Activated effector memory CD4-positive, alpha-beta T cell treated with Interleukin-2 at 50 U/mL for 16 hours (primary cell): ENCODE data around the gene KRT78.
"Not testable (repeated sequence)": the region's sequence is repeated elsewhere in the genome, so short reads cannot be mapped to it uniquely, and the experiment has no call there.

Experiments
- DNase-seq: peaks from one replicate; pipeline ENCODE4 v3.0.0-alpha.2; 2020

KRT78 gene

DNA sequence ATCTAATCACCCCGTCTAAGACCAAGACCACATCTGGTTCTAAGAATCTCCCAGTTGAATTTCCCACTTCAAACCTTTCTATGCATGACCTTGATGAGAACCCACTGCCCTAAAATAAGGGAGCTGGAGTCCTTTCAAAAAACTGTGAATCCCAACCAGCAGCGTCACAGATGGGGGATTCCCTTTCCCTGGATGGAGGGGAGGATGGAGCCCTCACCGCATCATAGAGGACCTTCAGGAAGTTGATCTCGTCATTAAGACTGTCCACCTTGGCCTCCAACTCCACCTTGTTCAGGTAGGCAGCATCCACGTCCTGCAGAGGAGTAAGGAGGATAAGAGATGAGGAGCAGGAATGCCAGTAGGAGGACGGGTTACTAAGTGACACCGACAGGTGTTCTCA lies 39.6 kb downstream of the KRT78 start:
- no peak for DNase-seq

DNA sequence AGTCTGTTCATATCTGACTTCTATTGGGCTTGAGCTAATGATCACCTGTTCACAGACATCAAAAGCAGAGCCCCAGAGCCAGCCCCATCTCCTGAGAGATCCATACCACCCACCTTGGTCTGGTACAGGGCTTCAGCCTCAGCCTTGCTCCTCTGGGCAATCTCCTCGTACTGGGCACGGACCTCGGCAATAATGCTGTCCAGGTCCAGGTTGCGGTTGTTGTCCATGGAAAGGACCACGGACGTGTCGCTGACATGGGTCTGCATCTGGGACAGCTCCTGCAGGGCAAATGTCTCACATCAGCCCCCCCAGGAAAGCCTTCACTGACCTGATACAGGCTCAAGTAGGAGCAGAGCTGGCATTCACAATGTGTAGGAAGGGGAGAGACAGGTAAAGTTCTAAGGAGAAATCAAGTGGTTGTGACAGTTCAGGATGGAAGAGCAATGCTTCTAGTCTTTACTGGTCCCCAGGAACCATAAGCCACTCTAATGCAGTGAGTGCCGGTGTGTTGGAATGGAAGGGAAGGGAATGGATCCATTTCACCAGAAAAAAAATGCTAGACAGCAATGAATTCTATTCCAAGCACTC lies 40.1 kb downstream of the KRT78 start:
- DNase-seq, result no peak

DNA sequence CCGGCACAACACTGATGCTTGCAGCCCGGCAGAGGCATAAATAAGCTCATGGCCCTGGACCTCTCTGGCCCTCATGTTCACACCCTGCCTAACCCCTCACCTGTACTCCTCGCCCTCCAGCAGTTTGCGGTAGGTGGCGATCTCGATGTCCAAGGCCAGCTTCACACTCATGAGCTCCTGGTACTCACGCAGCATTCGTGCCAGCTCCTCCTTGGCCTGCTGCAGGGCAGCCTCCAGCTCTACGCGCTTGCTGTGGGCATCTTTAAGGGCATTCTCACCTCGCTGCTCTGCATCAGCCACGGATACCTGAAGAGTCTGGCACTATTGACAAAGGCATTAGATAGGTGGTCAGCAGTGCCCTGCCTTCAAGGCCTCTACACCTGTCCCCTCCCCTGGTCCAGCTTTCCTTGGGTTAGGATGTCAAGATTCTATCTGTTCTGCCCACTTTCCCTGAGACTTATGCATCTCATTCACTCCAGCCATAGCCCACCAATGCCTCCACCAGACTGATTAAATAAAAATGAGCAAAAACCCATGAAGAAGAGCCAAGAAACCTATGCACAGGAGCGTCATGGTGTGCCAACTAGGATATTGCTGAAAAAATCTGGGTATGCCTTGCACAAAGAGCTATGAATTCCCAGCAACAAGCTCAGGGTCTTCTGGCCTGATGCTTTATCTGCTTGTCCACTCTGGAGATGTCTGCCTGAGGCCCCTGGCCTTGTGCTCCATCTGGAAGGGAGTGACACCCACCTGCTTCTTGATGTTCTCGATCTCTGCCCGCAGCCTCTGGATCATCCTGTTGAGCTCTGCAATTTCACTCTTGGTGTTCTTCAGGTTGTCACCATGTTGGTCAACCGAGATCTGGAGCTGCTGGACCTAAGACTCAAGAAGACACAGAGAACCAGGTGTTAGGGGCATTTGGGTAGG lies 41.0 kb downstream of the KRT78 start:
- no peak for DNase-seq

DNA sequence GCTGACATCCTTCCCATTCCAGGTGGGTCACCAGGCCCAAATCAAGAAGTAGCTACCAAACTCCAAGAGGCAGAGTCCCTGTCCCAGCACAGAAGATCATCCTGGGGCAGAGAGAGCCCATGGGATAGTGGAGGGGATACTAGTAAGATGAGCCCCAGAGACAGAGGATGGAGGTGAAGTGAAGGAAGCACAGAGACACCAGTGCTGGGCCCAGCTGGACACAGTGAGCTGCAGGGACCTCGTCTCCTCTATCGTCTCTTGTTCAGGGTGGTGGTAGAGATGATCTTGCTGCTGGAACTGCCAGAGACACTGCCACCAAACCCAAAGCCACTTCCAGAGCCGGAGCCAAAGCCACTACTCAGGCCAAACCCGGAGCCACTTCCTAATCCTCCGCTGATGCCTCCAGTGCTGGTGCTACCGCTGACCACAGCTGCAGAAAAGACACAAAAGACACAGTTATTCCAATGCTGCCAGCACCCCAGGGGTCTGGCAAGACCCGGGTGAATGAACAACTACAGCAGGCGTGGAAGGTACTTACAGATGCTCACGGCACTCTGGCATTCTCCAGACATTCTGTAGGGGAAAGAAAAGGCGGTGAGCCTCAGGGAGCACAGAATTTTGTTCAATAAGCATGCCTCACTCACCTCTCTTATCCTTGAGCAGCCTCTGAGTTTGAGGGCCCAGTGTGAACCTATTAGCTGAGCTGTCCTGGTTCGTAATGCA lies 41.8 kb downstream of the KRT78 start:
- DNase-seq, result no peak

DNA sequence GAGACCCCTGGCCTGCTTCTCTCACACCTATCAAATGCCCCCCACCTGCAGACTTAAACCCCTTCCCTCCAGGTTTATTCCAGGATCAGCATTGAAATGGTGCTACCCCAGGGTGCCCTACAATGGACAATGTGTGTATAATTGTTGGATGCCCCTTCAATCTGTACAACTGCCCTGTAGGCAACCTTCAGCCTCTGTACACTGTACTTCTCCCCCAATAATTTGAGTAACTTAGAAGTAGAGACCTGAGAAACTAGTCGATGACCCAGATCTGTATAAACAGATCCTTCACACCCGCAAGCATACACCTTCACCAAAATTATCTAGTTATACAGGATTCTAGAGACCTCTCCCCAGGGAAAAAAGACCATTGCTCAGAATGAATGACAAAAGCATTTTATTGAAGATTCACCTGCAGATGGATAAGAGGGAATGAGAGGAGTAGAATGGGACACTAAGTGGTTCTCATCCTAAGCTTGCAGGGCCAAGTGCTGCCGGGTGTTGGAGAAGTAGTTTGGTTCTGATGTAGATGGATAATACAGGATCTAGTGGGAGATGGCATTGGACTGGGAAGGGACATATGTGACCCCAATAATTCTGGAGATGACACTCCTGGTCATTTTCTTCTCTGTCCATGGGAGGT lies 42.5 kb downstream of the KRT78 start:
- no peak for DNase-seq

DNA sequence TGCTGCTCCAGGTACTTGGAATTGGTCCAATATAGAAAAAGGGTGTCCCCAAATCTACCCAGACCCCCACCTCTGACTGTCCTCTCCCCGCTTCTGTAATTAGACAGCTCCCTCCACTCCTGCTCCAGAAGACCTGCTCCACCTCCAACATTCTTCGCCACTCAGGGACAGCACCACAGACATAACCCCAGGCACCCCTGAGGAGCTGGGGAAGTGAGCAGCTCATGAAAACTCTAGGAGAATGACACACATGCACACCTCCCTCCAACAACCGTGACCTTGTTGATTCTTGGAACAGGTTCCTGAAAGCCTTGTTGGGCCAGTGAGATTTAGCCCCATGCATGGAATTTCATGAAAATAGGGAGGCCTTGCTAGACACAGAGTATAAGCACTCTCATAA lies 43.1 kb downstream of the KRT78 start:
- DNase-seq, result no peak

DNA sequence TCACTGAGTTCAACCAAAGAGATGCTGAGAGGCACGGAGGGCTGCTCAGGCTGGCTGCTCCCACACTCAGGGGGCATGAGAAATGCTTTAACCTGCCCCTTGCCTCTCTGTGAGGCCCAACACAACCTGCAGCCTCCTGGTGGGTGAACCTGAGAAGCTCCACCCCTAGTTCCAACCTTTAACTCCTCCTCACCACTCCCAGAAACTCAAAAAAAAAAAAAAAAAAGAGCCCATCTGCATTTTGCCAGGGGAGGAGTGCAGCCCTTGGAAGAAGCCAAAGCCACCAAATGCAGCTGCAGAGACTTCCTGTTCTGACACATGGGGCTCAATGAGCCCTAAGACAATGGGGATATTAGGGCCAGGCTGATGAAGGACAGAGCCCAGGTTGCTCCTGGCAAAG lies 43.8 kb downstream of the KRT78 start:
- no peak for DNase-seq

DNA sequence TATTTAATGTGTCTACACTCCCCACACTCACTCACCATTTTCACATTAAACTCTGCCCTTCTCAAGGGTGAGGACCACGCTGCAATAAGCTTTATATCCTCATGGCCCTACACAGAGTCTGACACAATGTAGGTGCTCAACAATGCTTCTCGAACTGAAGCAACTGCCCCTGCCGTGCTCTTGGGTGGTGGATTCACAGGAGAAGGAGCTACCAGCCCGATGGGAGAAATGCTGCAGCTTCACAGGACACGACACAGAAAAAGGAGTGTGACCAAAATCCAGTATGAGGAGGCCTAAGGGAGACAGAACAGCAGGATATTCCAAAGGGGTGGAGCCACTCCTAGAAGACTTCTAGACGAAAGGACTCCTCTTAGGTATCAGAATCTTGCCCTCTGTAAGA lies 46.4 kb downstream of the KRT78 start:
- DNase-seq, result no peak

DNA sequence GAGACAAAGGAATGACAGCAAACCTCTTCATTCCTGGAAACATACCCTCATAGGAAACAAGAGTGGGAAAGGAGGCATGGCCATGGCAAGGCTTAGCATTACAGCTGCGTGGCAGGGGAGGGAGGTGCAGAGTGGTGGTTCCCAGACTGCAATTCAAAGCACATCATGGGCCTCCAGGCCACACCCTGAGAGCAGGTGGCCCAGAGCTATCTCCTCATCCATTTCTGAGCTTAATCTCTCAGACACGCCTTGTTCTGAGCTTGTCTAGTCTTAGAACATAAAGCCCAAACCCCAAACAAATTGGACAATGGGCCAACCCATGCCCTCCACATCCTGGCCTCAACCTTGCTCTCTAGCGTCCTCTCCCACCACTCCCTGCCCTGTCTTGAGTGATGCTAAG lies 47.0 kb downstream of the KRT78 start:
- DNase-seq, result no peak

DNA sequence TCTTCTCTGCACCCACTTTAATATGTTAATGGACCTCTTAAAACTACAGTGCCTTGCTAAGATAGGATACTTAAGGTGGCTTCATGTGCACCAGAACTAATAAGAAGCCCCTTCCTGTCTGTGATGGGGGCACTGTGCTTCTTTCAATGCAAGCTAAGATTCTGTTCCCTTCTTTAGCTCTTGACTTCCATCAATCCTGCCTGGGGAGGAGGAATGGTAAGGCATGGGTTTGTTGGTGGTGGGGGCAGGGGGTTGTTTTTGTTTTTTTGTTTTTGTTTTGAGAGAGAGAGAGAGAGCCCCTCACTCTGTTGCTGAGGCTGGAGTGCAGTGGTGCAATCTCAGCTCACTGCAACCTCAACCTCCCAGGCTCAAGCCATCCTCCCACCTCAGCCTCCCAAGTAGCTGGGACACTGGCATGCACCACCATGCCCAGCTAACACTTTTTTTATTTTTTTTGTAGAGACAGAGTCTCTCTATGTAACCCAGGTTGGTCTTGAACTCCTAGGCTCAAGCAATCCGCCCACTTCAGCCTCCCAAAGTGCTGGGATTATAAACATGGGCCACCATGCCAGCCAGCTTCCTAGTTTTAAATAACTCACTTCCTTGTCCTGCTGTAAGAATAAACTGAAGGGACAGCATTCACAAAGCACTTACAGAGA lies 48.4 kb downstream of the KRT78 start:
- DNase-seq, result no peak

DNA sequence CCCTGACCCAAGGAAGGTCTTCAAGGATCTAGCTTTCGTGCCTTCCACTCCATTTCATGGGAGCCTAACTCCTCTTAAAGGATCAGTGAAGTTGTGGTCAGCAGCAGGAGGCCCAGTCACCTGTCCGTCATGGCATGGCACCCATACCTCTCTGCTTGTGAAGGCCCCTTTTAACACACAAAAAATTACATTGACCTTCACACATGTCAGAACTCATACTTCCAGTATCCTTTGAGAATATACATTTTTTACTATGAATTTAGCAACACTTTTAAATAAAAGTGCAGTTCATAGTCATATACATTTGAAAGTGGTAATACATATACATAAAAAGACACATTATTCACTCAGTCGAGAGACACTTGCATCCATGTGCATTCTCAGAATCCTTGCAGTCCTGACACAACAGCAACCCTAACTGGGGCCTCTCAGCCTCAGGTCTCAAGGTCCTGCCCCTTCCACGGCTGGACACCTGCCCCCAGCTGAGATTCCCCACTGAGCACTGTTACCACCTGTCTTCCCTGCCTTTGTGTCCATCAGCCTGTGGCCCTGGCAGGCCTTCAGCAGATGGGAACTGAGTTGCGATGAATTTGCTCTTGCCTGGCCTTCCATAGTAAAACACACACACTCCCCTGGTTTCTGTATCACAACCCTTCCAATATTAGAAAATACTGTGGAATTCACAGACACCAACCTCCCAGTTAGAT lies 49.1 kb downstream of the KRT78 start:
- no peak for DNase-seq

DNA sequence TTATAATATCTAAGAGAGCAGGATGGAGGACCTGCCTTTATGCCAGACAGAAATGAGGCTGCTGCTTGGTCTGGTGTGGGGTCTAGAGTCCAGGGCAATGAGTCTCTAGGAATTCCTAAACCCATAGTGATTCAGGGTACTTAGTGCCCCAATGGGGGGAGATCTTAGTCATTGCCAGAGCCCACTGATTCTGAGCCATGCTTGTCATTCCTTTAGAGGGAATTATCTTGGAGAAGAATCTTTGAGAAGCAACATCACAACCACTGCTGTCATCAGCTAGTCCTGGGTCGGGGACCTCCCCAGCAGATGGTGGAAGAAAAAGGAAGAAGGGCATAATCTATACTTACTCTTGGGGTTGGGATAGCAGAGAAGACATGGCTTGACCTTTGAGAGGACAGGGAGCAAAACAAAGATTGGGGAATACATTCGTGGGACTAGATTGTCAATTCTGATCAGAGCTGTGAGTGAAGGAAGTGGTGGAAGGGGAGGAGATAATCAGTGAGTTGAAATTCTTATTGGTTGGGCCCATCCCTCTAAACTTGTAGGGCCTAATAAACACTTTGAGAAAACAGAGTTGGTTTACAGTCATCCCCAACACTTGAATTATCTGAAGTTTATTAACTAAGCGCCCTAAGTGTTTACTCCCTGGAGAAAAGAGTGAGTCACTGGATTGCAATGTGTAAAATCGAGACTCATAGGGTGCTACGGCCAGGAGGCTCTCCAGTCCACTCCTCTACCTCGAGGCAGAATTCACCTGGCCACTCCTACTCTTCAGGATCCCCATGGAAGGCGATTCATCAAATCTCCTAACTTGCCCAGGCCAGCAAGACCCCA lies 49.9 kb downstream of the KRT78 start:
- no peak for DNase-seq

DNA sequence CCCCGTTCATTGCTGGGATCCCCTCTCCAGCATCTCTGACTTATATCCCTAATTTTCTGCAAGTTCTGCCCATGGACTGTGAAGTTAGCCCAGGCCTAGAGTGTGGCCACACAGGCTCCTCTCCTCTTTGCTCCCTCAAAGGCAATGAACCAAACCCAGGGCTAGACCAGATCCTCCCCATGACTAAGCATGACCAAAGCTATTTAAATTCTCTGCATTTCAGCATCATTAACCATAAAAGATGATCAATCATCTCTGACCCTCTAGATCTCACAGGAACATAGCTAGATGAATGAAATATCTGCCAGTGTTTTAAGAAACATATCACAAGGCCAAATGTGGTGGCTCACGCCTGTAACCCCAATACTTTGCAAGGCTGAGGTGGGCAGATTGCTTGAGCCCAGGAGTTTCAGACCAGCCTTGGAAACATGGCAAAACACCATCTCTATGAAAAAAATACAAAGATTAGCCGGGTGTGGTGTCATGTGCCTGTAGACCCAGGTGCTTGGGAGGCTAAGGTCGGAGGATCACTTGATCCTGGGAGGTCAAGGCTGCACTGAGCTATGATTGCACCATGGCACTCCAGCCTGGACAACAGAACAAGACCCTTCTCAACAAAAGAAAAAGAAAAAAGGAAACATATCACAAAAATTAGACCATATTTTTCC lies 50.7 kb downstream of the KRT78 start:
- DNase-seq, result no peak

DNA sequence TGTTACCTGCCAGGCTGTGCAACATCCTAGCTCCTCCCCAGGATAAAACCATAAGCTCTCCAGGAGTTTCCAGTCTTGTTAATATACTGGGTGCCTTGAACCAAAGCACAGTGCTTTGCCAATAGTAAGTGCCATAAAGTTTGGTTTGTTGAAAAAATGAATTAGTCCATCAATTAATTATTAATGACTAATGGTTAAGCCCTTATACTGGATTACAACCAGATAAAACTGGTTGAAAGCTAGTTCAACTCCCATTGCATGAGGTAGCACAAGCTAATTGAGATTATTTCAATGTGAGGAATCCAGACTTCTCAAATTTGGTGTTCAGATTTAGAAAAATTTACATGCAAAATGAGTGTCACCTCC lies 51.3 kb downstream of the KRT78 start:
- no peak for DNase-seq

DNA sequence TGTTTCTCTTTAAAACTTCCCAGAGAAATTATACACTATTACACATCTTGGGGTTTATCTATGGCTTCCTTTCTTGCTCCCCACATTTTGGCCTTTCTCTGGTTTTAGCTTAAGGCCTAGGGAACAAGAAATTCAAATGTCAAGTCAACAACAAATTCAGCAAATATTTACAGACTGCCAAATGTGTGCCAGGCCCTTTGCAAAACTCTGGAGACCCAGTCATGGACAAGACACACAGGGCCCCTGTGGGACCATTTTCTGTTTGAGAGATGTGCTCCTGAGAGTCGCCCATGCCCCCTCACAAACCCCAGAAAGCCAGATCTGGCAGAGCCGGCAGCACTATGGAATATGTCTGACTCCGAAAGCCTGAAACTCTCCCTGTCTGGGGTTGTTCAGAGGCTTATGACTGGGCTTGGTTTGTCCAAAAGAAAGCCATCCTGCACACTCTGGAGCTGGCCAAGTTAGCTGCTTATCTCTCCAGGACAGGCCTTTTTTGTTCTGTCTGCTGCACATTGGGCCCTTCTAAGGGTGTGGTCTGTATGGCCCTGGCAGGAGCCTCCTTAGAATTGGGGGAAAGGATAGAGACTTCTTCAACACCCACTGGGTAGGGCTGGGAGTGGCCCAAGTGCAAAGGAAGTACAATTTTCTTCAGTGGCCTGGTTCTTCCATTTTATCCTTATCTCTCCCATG lies 51.8 kb downstream of the KRT78 start:
- no peak for DNase-seq

DNA sequence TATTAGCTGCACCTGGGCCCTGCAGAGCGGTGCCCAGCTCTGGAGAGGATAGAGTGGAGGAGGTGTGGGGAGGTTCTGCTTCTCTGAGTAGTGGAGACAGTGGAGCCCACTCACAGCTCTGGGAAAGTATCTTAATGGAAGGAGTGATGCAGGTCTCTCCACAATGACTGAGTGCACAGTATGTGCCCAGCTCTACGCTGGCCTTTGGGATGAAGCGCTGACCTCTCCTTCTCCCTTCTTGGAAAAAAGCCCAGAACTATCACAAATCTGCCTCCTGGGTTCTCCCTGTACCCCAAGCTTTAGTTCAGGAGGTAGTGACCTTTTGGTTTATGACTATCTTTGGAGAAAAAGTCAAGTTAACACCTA lies 52.4 kb downstream of the KRT78 start:
- DNase-seq, result no peak

DNA sequence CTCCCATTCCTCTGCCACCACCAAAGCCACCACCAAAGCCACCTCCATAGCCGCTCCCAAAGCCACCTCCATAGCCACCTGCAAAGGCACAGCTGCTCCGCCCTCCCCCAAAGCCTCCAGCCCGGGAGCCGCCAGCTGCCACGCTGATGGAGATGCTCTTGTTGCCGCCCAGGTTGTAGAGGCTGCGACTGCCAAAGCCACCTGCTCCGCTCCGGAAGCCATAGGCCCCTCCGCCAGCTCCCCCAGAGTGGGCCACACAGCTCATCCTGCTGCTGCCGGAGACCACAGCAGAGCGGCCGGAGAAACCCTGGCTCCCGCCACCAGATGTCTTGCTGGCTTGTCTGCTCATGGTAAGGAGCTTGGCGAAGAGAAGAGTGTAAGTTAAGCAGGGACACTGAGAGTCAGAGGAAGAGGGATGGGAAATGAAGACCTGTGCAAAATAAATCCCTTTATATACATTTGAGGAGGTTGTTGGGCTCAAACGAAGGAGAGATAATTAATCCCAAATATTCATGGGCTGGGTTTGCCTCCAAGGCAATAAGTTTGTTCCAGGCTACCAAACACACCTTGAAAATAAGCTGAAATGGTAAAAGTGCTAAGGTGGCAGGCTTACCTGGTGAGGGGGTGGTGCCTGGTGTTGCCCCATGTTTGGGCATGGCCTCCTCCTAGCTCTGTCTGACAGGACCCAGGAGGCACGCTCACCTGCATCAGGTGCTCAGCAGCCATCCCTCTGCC lies 52.9 kb downstream of the KRT78 start, which contains the start of gene KRT3:
Gene KRT3, minus strand, starts transcription at position 424 of the 735 bp plus-strand sequence. Its CDS starts 75 bp downstream, at position 349.
- DNase-seq, result no peak

DNA sequence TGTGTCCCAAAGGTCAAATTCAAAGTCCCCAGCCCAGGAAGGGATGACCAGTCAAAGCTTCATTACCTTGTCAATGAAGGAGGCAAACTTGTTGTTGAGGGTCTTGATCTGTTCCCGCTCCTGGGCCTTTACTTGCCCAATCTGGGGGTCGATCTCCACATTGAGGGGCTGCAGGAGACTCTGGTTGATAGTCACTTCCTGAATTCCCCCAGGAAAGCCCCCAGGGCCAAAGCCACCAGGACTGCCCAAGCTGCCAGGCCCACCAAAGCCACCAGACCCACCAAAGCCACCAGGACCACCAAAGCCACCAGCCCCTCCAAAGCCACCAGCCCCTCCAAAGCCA lies 53.5 kb downstream of the KRT78 start:
- DNase-seq, result not testable (repeated sequence)
